Astrocyte of the hippocampus (primary cell): ENCODE data around the gene BACE2.
"Not testable (repeated sequence)": the region's sequence is repeated elsewhere in the genome, so short reads cannot be mapped to it uniquely, and the experiment has no call there.

ENCODE experiments used
- DNase-seq: peaks from one replicate; pipeline ENCODE4 v3.0.0; 2011; ENCODE audit warnings: low read depth, low spot score

BACE2 gene

GRCh38 chr21:41277846-41278245 is 109.9 kb downstream of the BACE2 start:
- peak; percentile 66 for DNase-seq

GRCh38 chr21:41280115-41280919 is 112.4 kb downstream of the BACE2 start:
- DNase-seq = no peak

- DNase-seq = no peak
These were observed 114.5 kb downstream of the BACE2 start for GRCh38 chr21:41282412-41282811.

GRCh38 chr21:41283211-41283818 is 115.4 kb downstream of the BACE2 start:
- peak; percentile 87 for DNase-seq

- DNase-seq = peak; percentile 33
These were observed 121.5 kb downstream of the BACE2 start for GRCh38 chr21:41289431-41289830.

- no peak for DNase-seq
These were observed 122.3 kb downstream of the BACE2 start for GRCh38 chr21:41290106-41290799.

- no peak for DNase-seq
These were observed 126.7 kb downstream of the BACE2 start for GRCh38 chr21:41294548-41295231.

- no peak for DNase-seq
These were observed 127.8 kb downstream of the BACE2 start for GRCh38 chr21:41295721-41296254.

- DNase-seq = no peak
These were observed 135.0 kb downstream of the BACE2 start for GRCh38 chr21:41302976-41303375.

GRCh38 chr21:41304068-41304720 is 136.2 kb downstream of the BACE2 start:
- DNase-seq = no peak

- DNase-seq = no peak
These were observed 139.3 kb downstream of the BACE2 start for GRCh38 chr21:41307219-41307618.

GRCh38 chr21:41313285-41314164 is 145.6 kb downstream of the BACE2 start:
- not testable (repeated sequence) for DNase-seq

GRCh38 chr21:41315726-41316125 is 147.8 kb downstream of the BACE2 start:
- DNase-seq = no peak

GRCh38 chr21:41316200-41317062 is 148.5 kb downstream of the BACE2 start, which contains the start of gene FAM3B:
FAM3B (plus strand) TSS chr21:41316801; CDS start chr21:41316880, 79 bp downstream.
- peak; percentile 12 for DNase-seq

GRCh38 chr21:41317063-41317392 is 149.1 kb downstream of the BACE2 start:
- DNase-seq = no peak

GRCh38 chr21:41317458-41317857 is 149.5 kb downstream of the BACE2 start:
- DNase-seq = no peak

- no peak for DNase-seq
These were observed 150.3 kb downstream of the BACE2 start for GRCh38 chr21:41318218-41318617.

- DNase-seq = no peak
These were observed 151.3 kb downstream of the BACE2 start for GRCh38 chr21:41319273-41319672.

- no peak for DNase-seq
These were observed 153.4 kb downstream of the BACE2 start for GRCh38 chr21:41321211-41321907.
